K562 (cell line): ENCODE results near the gene UQCRHL. TPM values are rescaled to one million over a fixed set of nuclear protein-coding genes. Genes with fewer than 3 reads are reported as not detected.

Experiments used
- ATAC-seq: fragments of 200-7000 bp; cut with Tn5 transposase; 3 replicates; pipeline ENCODE4 v1.9.1; 2020; ENCODE audit warnings: moderate library complexity
- BruUV-seq: library from RNA; stranded (reverse); fragments of 400-500 nt; replicated peaks from 2 replicates; lab custom pipeline; 2021; lab: Mats Ljungman, UMichigan
- CTCF ChIA-PET: fragments of 300-600 bp; formaldehyde crosslinking; extraction: SDS; loops from one replicate; lab custom pipeline; 2021; ENCODE audit warnings: low intra/inter-chr PET ratio; lab: Yijun Ruan, JAX
- POLR2A ChIA-PET: fragments of 300-600, 350-650 bp; sonication (Branson Sonifier 250); formaldehyde crosslinking; extraction: SDS; loops from one replicate; lab custom pipeline; 2021; ENCODE audit warnings: antibody characterized with exemption, inconsistent platforms; lab: Yijun Ruan, JAX
- DNase-seq, 4 experiments: peaks; one replicate each; pipeline versions ENCODE4 v3.0.0 to v3.0.0-alpha.2; 2011 to 2018; ENCODE audit warnings: low spot score in 3 of 4, mixed read lengths in 3 of 4; ENCODE audit errors: extremely low read depth in 1 of 4
- FAIRE-seq: peaks from 2 replicates; lab custom pipeline; 2011; peaks lifted over from hg19 to GRCh38; lab: Jason Lieb, UNC
- H2AFZ ChIP-seq: 2 replicates; pipeline ENCODE4 v1.6.0; 2011; ENCODE audit warnings: low read depth, low read length, control low read depth, inconsistent platforms
- H3K27ac ChIP-seq: fragments of 200-600 bp; 3 replicates; pipeline ENCODE4 v1.8.0; 2011; ENCODE audit warnings: low read depth, mild to moderate bottlenecking, control low read depth, inconsistent platforms, low read length, moderate library complexity, mixed read lengths; ENCODE audit errors: extremely low read depth
- H3K27me3 ChIP-seq, 2 experiments: fragments of 300-600 bp in 1 of 2; 2 replicates in 1 of 2; 3 replicates in 1 of 2; pipeline versions ENCODE4 v1.6.0 to v1.8.0; 2011; ENCODE audit warnings: inconsistent platforms in 2 of 2, low read length in 2 of 2, mild to moderate bottlenecking in 1 of 2, mixed read lengths in 1 of 2, moderate library complexity in 1 of 2; ENCODE audit not compliant: control insufficient read depth in 2 of 2, insufficient read depth in 2 of 2
- H3K36me3 ChIP-seq: fragments of 300-600 bp; 3 replicates; pipeline ENCODE4 v1.8.0; 2011; ENCODE audit warnings: mild to moderate bottlenecking, low read length, inconsistent platforms; ENCODE audit not compliant: control insufficient read depth, insufficient read depth
- H3K4me1 ChIP-seq, 2 experiments: fragments of 200-600 bp in 1 of 2; replicated peaks in 1 of 2; 2 replicates in 1 of 2; 3 replicates in 1 of 2; pipeline versions ENCODE4 v1.5.1 to v1.8.0; 2011; ENCODE audit warnings: inconsistent platforms in 2 of 2, low read length in 2 of 2, mild to moderate bottlenecking in 1 of 2, mixed read lengths in 1 of 2, moderate library complexity in 1 of 2; ENCODE audit not compliant: control insufficient read depth in 2 of 2, insufficient read depth in 2 of 2
- H3K4me2 ChIP-seq: 2 replicates; pipeline ENCODE4 v1.6.1; 2011; ENCODE audit warnings: low read length, control low read depth, inconsistent platforms, mixed read lengths; ENCODE audit not compliant: insufficient read depth
- H3K4me3 ChIP-seq: fragments of 200-600 bp; sonication (generic), shearing (Covaris generic); 2 replicates; pipeline ENCODE4 v1.5.1; 2016; ENCODE audit warnings: control low read depth, inconsistent platforms
- H3K79me2 ChIP-seq: fragments of 200-600 bp; 3 replicates; pipeline ENCODE4 v1.8.0; 2011; ENCODE audit warnings: low read length, inconsistent platforms; ENCODE audit not compliant: control insufficient read depth, insufficient read depth
- H3K9ac ChIP-seq, 2 experiments: 2 replicates each; pipeline versions ENCODE4 v1.6.0 to v1.6.1; 2011; ENCODE audit warnings: low read depth in 2 of 2, low read length in 2 of 2, control low read depth in 1 of 2, inconsistent platforms in 1 of 2, mild to moderate bottlenecking in 1 of 2, mixed read lengths in 1 of 2; ENCODE audit not compliant: insufficient read depth in 1 of 2
- H3K9me1 ChIP-seq: one replicate; pipeline ENCODE4 v1.6.0; 2011; ENCODE audit warnings: inconsistent platforms, mild to moderate bottlenecking, low read length, moderate library complexity; ENCODE audit not compliant: control insufficient read depth, insufficient read depth
- H3K9me3 ChIP-seq: replicated peaks from 2 replicates; pipeline ENCODE4 v1.5.1; 2011; ENCODE audit warnings: low read depth, low read length, inconsistent platforms; ENCODE audit not compliant: control insufficient read depth, insufficient read depth
- H4K20me1 ChIP-seq: replicated peaks from 2 replicates; pipeline ENCODE4 v1.6.1; 2011; ENCODE audit warnings: low read length, inconsistent platforms, mixed read lengths; ENCODE audit not compliant: control insufficient read depth, insufficient read depth
- CREBBP ChIP-seq: IDR thresholded peaks from one replicate; pipeline ENCODE4 v1.6.1; 2012; ENCODE audit warnings: low read depth, mild to moderate bottlenecking, control low read depth, inconsistent platforms, low read length
- JUND ChIP-seq, 2 experiments: IDR thresholded peaks; 2 replicates in 1 of 2; 3 replicates in 1 of 2; pipeline ENCODE4 v1.6.1; 2011; ENCODE audit warnings: borderline replicate concordance in 2 of 2, low read depth in 2 of 2, low read length in 2 of 2, improper control_type of control experiment in 1 of 2, missing biosample characterization in 1 of 2, missing genetic modification characterization in 1 of 2, missing genetic modification reagents in 1 of 2
- TRIM24 ChIP-seq, 2 experiments: fragments of 450-650 bp; IDR thresholded peaks; 2 replicates each; pipeline ENCODE4 v1.6.1; 2016
- ZNF224 ChIP-seq: sonication (generic); formaldehyde crosslinking; IDR thresholded peaks from 2 replicates; pipeline ENCODE4 v1.8.0; 2022; ENCODE audit warnings: mild to moderate bottlenecking, missing genetic modification reagents
- ZNF24 ChIP-seq: fragments of 450-650 bp; IDR thresholded peaks from 2 replicates; pipeline ENCODE4 v1.6.1; 2016
- WGBS: fragments of 100-300 bp; shearing (Covaris generic); methylation state at CpG from one replicate; pipeline ENCODE4 v1.1.6; 2016; ENCODE audit warnings: low coverage, mixed read lengths; ENCODE audit not compliant: insufficient coverage; ENCODE audit errors: missing lambda C conversion rate; 5-methylcytosine and 5-hydroxymethylcytosine counted together
- in situ Hi-C: fragments of 300-500 bp; cut with MboI; formaldehyde crosslinking; loops from 4 replicates; pipeline ENCODE4 v1.15.0; 2018; ENCODE audit warnings: inconsistent platforms, mixed read lengths
- intact Hi-C: fragments of 100-400 bp; cut with micrococcal nuclease; formaldehyde crosslinking; loops from 2 replicates; pipeline ENCODE4 v1.14.2; 2022
- polyA plus RNA-seq, 8 experiments: library from polyadenylated mRNA; depleted of rRNA in 4 of 8; stranded (reverse) in 5 of 8; unstranded in 3 of 8; fragments of >200 nt; fragmentation: Nextera tagmentation in 2 of 8; fragmentation: Illumina TruSeq in 1 of 8; extraction: Ambion mirVana in 2 of 8; extraction: Trizol in 1 of 8; gene quantifications; 2 replicates each; pipeline versions ENCODE4 v1.2.1 to v1.2.3, GENCODE V29; 2011 to 2014; ENCODE audit warnings: inconsistent platforms in 1 of 8, missing spikeins in 1 of 8
- total RNA-seq, 7 experiments: library from RNA; depleted of rRNA in 6 of 7; stranded (reverse); fragments of >200 nt in 6 of 7; fragmentation: Illumina TruSeq in 2 of 7; extraction: Trizol in 2 of 7; gene quantifications; 2 replicates each; pipeline versions ENCODE4 v1.2.1 to v1.2.3, GENCODE V29; 2011 to 2021; ENCODE audit warnings: low replicate concordance in 1 of 7
- TF ChIP-seq, protein P1 (sequence below): sonication (generic); formaldehyde crosslinking; IDR thresholded peaks from 2 replicates; pipeline ENCODE4 v1.8.1; 2023; ENCODE audit warnings: missing genetic modification reagents, mild to moderate bottlenecking, borderline replicate concordance
- TF ChIP-seq, protein P2 (sequence below), 2 experiments: fragments of 450-650 bp in 1 of 2; sonication (generic) in 1 of 2; formaldehyde crosslinking in 1 of 2; IDR thresholded peaks in 1 of 2; conservative IDR thresholded peaks in 1 of 2; 2 replicates each; pipeline versions ENCODE4 v1.6.1 to v1.8.1; 2016 to 2023; ENCODE audit warnings: mild to moderate bottlenecking in 2 of 2, moderate library complexity in 2 of 2, inconsistent platforms in 1 of 2, missing genetic modification reagents in 1 of 2
- TF ChIP-seq, protein P3 (sequence below): fragments of 450-650 bp; IDR thresholded peaks from one replicate; pipeline ENCODE4 v1.6.1; 2018; ENCODE audit warnings: mild to moderate bottlenecking, moderate library complexity; ENCODE audit not compliant: partially characterized antibody

UQCRHL gene
- total and polyA plus RNA-seq, 9 of the 15 experiments (the other 6 are each of a cell fraction or from before 2014, with no cell fraction given), result 5.1 to 41.3 (median 21.8) TPM

DNA sequence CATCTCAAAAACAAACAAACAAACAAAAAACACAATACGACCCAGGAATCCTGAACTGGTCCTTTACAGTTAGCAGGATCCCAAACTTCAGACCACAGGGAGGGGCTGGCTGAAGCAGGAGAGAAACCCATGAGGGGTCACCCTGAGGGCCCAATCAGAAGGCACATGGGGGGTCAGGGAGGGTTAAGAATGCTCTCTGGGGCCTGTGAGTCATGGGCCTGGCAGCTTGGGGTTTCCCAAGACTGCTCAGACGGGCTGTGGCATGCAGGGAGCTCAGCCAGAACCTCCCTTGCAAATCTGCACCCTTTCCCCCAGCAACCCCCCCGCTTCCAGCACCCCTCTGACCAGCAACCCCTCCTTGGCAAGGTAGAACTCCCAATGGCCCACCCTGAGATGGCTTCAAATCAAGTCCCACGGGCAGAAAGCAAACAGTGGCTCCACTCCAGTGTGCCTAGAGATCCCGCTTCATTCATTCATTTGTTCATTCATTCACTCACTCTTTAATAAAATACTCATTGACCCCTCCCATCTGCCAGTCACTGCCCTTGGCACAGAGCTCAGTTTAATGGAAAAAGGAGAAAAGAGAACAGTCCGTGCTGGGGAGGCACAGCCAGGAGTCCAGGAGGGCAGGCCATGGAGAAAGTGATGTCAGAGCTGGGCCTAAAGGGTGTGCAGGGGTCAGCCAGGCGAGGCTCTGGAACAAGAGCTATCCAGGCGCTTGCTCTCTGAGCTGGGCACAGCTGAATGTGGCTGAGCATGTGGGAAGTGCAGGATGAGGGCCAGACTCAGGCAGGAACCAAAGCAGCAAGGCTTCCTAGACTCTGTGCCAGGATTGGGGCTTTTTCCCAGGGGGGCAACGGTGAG is 8.2 kb downstream of the UQCRHL start:
- H3K9ac ChIP-seq, result peak overlapping the region in 1 of 2 experiments; percentile 13; a peak in 1 of 4 replicates
- DNase-seq (peak in 3 of 4 experiments; percentile 22 to 41 (median 32)), ATAC-seq (no peak)
- CTCF ChIA-PET, result no interaction called here
- H3K9me3 ChIP-seq, result no peaks in the 10 kb centered on the region
- POLR2A ChIA-PET, result interaction anchor here (0.6 to 1.1 kb wide), 3 partner anchors 18 to 273 kb away, joined by 3 read pairs; no protein-coding TSS in a partner anchor
- H3K4me1 ChIP-seq, result peaks cover 39 to 47% of the 10 kb centered on the region in 2 experiments
- in situ Hi-C loops, result no loop called here
- H3K36me3 ChIP-seq, result no peaks in the 10 kb centered on the region
- H4K20me1 ChIP-seq, result no peaks in the 10 kb centered on the region
- BruUV-seq, result no TSS peak
- intact Hi-C loops, result loop anchor here (5.0 kb wide), 1 partner anchor 258 kb away; no protein-coding TSS in a partner anchor
- no peaks in the 10 kb centered on the region for H3K27me3 ChIP-seq
- no peak overlapping the region for H3K4me3 ChIP-seq
- peaks cover 4% of the 10 kb centered on the region for H3K9me1 ChIP-seq
- no peak overlapping the region for H2AFZ ChIP-seq
- H3K4me2 ChIP-seq, result no peak overlapping the region
- TF ChIP-seq TRIM24 (IDR thresholded peaks at IDR 0.05) (no peak), ZNF224 (no peak), JUND (IDR thresholded peaks at IDR 0.05; ENCODE audit: borderline replicate concordance, low read depth, low read length) (0 out of 2 replicates have a peak, but pooled peaks have one; percentile 17), JUND (tag; IDR thresholded peaks at IDR 0.05; ENCODE audit: borderline replicate concordance, low read depth, low read length) (no peak), CREBBP (no peak), ZNF24 (peak; percentile 94)
- TF ChIP-seq, protein P1, sequence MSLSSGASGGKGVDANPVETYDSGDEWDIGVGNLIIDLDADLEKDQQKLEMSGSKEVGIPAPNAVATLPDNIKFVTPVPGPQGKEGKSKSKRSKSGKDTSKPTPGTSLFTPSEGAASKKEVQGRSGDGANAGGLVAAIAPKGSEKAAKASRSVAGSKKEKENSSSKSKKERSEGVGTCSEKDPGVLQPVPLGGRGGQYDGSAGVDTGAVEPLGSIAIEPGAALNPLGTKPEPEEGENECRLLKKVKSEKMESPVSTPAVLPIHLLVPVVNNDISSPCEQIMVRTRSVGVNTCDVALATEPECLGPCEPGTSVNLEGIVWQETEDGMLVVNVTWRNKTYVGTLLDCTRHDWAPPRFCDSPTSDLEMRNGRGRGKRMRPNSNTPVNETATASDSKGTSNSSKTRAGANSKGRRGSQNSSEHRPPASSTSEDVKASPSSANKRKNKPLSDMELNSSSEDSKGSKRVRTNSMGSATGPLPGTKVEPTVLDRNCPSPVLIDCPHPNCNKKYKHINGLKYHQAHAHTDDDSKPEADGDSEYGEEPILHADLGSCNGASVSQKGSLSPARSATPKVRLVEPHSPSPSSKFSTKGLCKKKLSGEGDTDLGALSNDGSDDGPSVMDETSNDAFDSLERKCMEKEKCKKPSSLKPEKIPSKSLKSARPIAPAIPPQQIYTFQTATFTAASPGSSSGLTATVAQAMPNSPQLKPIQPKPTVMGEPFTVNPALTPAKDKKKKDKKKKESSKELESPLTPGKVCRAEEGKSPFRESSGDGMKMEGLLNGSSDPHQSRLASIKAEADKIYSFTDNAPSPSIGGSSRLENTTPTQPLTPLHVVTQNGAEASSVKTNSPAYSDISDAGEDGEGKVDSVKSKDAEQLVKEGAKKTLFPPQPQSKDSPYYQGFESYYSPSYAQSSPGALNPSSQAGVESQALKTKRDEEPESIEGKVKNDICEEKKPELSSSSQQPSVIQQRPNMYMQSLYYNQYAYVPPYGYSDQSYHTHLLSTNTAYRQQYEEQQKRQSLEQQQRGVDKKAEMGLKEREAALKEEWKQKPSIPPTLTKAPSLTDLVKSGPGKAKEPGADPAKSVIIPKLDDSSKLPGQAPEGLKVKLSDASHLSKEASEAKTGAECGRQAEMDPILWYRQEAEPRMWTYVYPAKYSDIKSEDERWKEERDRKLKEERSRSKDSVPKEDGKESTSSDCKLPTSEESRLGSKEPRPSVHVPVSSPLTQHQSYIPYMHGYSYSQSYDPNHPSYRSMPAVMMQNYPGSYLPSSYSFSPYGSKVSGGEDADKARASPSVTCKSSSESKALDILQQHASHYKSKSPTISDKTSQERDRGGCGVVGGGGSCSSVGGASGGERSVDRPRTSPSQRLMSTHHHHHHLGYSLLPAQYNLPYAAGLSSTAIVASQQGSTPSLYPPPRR (CRISPR knock-in tag), result 0 out of 2 replicates have a peak, but pooled peaks have one; percentile 37
- TF ChIP-seq, protein P2, sequence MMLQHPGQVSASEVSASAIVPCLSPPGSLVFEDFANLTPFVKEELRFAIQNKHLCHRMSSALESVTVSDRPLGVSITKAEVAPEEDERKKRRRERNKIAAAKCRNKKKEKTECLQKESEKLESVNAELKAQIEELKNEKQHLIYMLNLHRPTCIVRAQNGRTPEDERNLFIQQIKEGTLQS (IDR thresholded peaks at IDR 0.05), result peak; percentile 46
- TF ChIP-seq, protein P2 (CRISPR knock-in tag; conservative IDR thresholded peaks at IDR 0.05), result no peak
- TF ChIP-seq, protein P3, sequence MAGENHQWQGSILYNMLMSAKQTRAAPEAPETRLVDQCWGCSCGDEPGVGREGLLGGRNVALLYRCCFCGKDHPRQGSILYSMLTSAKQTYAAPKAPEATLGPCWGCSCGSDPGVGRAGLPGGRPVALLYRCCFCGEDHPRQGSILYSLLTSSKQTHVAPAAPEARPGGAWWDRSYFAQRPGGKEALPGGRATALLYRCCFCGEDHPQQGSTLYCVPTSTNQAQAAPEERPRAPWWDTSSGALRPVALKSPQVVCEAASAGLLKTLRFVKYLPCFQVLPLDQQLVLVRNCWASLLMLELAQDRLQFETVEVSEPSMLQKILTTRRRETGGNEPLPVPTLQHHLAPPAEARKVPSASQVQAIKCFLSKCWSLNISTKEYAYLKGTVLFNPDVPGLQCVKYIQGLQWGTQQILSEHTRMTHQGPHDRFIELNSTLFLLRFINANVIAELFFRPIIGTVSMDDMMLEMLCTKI, result no peak
- TF ChIP-seq, all 486 proteins: peak for 4
- Histone ChIP-seq H3K27ac (no peak overlapping the region), H3K79me2 (no peaks in the 10 kb centered on the region)
- 39% methylated on average over 7 of the region's 9 CpGs for WGBS
- FAIRE-seq, result no peak
